LNCAP (cell line): ENCODE measurements around the gene TANK.

Experiments used
- CTCF ChIP-seq: fragments of 450-650 bp; IDR thresholded peaks from 2 replicates; pipeline ENCODE4 v1.5.1; 2017; ENCODE audit warnings: mild to moderate bottlenecking

Gene TANK

GRCh38 chr2:161204846-161205245, 44.6 kb downstream of the TANK start:
- TF ChIP-seq CTCF: no peak

DNA sequence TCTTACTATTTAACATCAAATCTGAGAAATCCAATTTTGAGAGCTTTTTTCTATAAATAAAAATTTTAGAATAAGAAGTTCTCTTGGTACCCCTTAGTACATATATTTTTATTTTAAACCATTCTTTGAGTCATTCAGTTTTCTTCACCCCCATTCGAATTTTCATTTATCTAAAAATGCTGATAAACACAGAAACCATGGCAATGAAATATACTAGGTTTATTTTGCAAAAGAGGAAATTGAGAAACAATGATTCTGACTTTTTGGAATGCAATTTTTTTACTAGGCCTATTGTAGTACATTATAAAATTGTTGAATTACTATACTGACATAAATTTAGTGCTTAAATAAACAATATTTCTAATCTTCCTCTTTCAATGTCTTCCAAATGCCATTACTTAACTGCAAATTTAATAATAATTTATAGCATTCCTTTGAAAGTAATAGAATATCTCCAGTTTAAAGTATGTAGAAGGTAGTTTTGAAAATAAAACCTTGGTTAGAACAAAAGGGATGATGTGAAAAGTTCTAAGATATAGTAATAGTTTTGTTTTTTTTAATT, 46.3 kb downstream of the TANK start:
- TF ChIP-seq CTCF: no peak

GRCh38 chr2:161207941-161208340, 47.7 kb downstream of the TANK start:
- TF ChIP-seq CTCF: no peak

DNA sequence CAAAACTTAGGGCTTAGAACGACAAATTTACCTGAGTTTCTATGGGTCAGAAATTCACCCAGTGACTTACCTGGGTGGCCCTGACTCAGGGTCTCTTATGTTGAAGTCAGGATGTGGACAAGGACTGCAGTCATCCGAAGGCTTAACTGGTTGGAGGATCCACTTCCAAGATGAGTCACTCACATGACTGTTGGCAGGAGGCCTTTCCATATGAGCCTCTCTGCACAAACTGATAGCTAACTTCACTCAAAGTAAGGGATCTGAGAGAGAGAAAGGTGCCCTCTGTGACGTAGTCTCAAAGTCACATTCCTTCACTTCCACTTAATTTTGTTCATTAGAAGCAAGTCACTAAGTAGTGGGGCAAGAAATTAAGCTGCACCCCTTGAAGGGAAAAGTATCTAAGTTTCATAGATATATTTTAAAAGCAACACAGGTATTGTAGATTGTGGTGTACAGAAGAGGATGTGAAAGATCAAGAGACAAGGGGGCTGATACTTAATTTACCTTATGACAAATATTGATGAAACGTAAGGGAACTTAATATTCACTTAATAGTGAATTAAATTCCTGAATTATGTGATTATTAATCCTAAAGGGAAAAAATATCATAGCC, 48.4 kb downstream of the TANK start:
- no peak for TF ChIP-seq CTCF

DNA sequence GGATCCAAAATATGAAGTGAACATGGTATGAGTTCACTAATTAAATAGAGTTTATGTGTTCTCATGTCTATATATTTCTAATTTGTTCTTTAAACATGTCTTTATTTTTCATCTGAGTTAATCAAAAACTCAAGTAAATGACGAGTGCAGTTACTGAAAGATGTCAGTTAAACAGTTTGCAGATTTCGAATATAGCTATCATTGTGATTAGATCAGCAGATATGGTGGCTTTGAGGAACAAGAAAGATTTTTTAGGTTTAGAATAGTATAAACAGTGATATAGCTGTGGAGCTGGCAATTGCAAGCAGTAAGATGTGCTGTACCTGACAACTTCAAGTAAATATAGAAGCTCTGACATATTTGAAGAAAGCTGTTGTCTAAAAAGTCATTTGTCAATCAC, 49.7 kb downstream of the TANK start:
- no peak for TF ChIP-seq CTCF

DNA sequence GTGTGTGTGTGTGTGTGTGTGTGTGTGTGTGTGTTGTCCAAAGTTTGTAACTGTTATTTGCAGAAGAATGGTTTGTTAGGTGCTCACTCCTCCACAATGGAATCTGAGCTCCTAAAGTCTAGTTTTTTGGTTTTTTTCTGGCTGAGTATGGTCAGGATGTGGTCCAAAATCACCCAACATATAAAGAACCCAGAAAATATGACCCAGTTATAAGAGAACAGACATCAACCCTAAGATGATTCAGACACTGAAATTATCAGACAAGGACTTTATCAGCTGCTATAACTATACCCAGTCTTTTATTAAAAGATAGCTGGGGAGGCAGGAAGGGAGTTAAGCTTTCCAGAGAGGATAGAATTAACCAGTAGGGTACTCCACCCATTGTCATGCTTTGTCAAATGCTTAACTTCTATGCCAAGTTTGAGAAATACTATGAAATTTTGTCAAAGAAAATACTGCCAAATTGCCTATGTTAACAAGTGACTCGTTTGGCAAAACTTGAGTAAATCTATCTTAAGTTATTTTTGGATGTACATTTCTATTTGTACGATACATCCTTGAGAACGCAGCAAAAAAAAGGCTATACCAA, 57.5 kb downstream of the TANK start:
- TF ChIP-seq CTCF: no peak

- no peak for TF ChIP-seq CTCF
Measured at GRCh38 chr2:161219211-161219610, 59.0 kb downstream of the TANK start.
